CD14-positive monocyte (primary cell): ENCODE measurements around the gene HES2. TPM values are rescaled to one million over a fixed set of nuclear protein-coding genes. Genes with fewer than 3 reads are reported as not detected.
"Not testable (repeated sequence)": the region's sequence is repeated elsewhere in the genome, so short reads cannot be mapped to it uniquely, and the experiment has no call there.

Source experiments
- DNase-seq, 3 donors: peaks; one replicate each; pipeline ENCODE4 v3.0.0-alpha.2; 2011 to 2022
- H2AFZ ChIP-seq: 2 replicates; pipeline ENCODE4 v1.6.0; 2012; ENCODE audit warnings: mild to moderate bottlenecking, low read depth, low read length, inconsistent platforms; ENCODE audit not compliant: insufficient read depth, poor library complexity, severe bottlenecking
- H3K27ac ChIP-seq, 2 donors: 1 replicate in 1 of 2; 2 replicates in 1 of 2; pipeline ENCODE4 v1.5.1; 2012 to 2013; ENCODE audit warnings: low read length in 2 of 2, control low read depth in 1 of 2, inconsistent platforms in 1 of 2, low read depth in 1 of 2, mild to moderate bottlenecking in 1 of 2
- H3K27me3 ChIP-seq, 2 donors: one replicate each; pipeline versions ENCODE4 v1.6.0 to v1.6.1; 2011 to 2013; ENCODE audit warnings: low read length in 2 of 2; ENCODE audit not compliant: control insufficient read depth in 2 of 2, insufficient read depth in 2 of 2
- H3K36me3 ChIP-seq, 2 donors: replicated peaks in 1 of 2; 1 replicate in 1 of 2; 2 replicates in 1 of 2; pipeline versions ENCODE4 v1.5.1 to v1.6.1; 2012 to 2013; ENCODE audit warnings: low read length in 2 of 2, control low read depth in 1 of 2, inconsistent platforms in 1 of 2, mild to moderate bottlenecking in 1 of 2; ENCODE audit not compliant: insufficient read depth in 2 of 2, control insufficient read depth in 1 of 2
- H3K4me1 ChIP-seq, 2 donors: 1 replicate in 1 of 2; 2 replicates in 1 of 2; pipeline versions ENCODE4 v1.5.1 to v1.6.1; 2012 to 2013; ENCODE audit warnings: low read length in 2 of 2, control low read depth in 1 of 2, inconsistent platforms in 1 of 2, mild to moderate bottlenecking in 1 of 2, moderate library complexity in 1 of 2; ENCODE audit not compliant: insufficient read depth in 2 of 2, control insufficient read depth in 1 of 2
- H3K4me2 ChIP-seq: replicated peaks from 2 replicates; pipeline ENCODE3; 2012; ENCODE audit warnings: low read length, moderate library complexity, mild to moderate bottlenecking; ENCODE audit not compliant: poor library complexity, severe bottlenecking; ENCODE audit errors: extremely low read depth
- H3K4me3 ChIP-seq, 3 experiments: fragments of 200-600 bp in 1 of 3; sonication (generic) in 1 of 3; replicated peaks in 1 of 3; 1 replicate in 2 of 3; 2 replicates in 1 of 3; pipeline ENCODE4 v1.5.1; 2011 to 2013; ENCODE audit warnings: low read length in 3 of 3, mild to moderate bottlenecking in 3 of 3, control low read depth in 2 of 3, low read depth in 2 of 3, inconsistent platforms in 1 of 3, moderate library complexity in 1 of 3
- H3K79me2 ChIP-seq: 2 replicates; pipeline ENCODE4 v1.6.0; 2012; ENCODE audit warnings: mild to moderate bottlenecking, control low read depth, inconsistent platforms, low read length, moderate library complexity; ENCODE audit not compliant: insufficient read depth
- H3K9ac ChIP-seq: 2 replicates; pipeline ENCODE4 v1.6.0; 2017; ENCODE audit warnings: low read length, mild to moderate bottlenecking; ENCODE audit not compliant: insufficient read depth, poor library complexity, severe bottlenecking
- H3K9me3 ChIP-seq, 2 donors: replicated peaks in 1 of 2; 1 replicate in 1 of 2; 2 replicates in 1 of 2; pipeline versions ENCODE4 v1.5.1 to v1.6.1; 2012 to 2013; ENCODE audit warnings: low read length in 2 of 2, control low read depth in 1 of 2; ENCODE audit not compliant: control insufficient read depth in 1 of 2, insufficient read depth in 1 of 2
- H4K20me1 ChIP-seq: 2 replicates; pipeline ENCODE4 v1.6.0; 2012; ENCODE audit warnings: mild to moderate bottlenecking, low read length, control low read depth, moderate library complexity; ENCODE audit not compliant: insufficient read depth
- H3K27ac Mint-ChIP-seq, 7 donors: one replicate each; pipeline ENCODE4 v1.8.0; 2020; ENCODE audit warnings: mild to moderate bottlenecking in 7 of 7, mixed read lengths in 7 of 7, moderate library complexity in 6 of 7, inconsistent platforms in 2 of 7
- H3K27me3 Mint-ChIP-seq, 3 donors: one replicate each; pipeline ENCODE4 v1.8.0; 2021 to 2022; ENCODE audit warnings: low read depth in 3 of 3, mild to moderate bottlenecking in 3 of 3, mixed read lengths in 3 of 3, moderate library complexity in 3 of 3, inconsistent platforms in 1 of 3
- H3K36me3 Mint-ChIP-seq, 2 donors: one replicate each; pipeline ENCODE4 v1.8.0; 2020; ENCODE audit warnings: mixed read lengths in 2 of 2, inconsistent platforms in 1 of 2, mild to moderate bottlenecking in 1 of 2
- H3K4me1 Mint-ChIP-seq: one replicate; pipeline ENCODE4 v1.8.0; 2020; ENCODE audit warnings: mild to moderate bottlenecking, mixed read lengths
- H3K4me3 Mint-ChIP-seq, 2 donors: one replicate each; pipeline ENCODE4 v1.8.0; 2020; ENCODE audit warnings: mild to moderate bottlenecking in 2 of 2, mixed read lengths in 2 of 2, moderate library complexity in 1 of 2
- H3K9me3 Mint-ChIP-seq, 7 donors: one replicate each; pipeline ENCODE4 v1.8.0; 2020 to 2022; ENCODE audit warnings: mixed read lengths in 7 of 7, mild to moderate bottlenecking in 6 of 7, moderate library complexity in 6 of 7, inconsistent platforms in 2 of 7
- WGBS: methylation state at CpG from one replicate; pipeline ENCODE4 v1.1.5; 2013; ENCODE audit warnings: missing lambda C conversion rate; ENCODE audit not compliant: insufficient coverage; 5-methylcytosine and 5-hydroxymethylcytosine counted together
- intact Hi-C, 2 donors: fragments of 100-400 bp; cut with micrococcal nuclease; formaldehyde crosslinking; loops; one replicate each; pipeline versions ENCODE4 v1.15.0 to v1.15.1; 2023
- polyA plus RNA-seq, 3 donors: library from polyadenylated mRNA; depleted of rRNA in 1 of 3; unstranded in 2 of 3; stranded (reverse) in 1 of 3; fragments of 300-500 nt in 2 of 3; fragments of >200 nt in 1 of 3; fragmentation: Illumina TruSeq in 2 of 3; gene quantifications; 1 replicate in 2 of 3; 2 replicates in 1 of 3; pipeline ENCODE4 v1.2.3, GENCODE V29; 2012 to 2021
- TF ChIP-seq, protein P1 (sequence below): fragments of 200-600 bp; IDR thresholded peaks from one replicate; pipeline ENCODE4 v1.8.0; 2022; ENCODE audit warnings: antibody characterized with exemption, mild to moderate bottlenecking

Gene HES2
- polyA plus RNA-seq, 3 donors: not detected

DNA sequence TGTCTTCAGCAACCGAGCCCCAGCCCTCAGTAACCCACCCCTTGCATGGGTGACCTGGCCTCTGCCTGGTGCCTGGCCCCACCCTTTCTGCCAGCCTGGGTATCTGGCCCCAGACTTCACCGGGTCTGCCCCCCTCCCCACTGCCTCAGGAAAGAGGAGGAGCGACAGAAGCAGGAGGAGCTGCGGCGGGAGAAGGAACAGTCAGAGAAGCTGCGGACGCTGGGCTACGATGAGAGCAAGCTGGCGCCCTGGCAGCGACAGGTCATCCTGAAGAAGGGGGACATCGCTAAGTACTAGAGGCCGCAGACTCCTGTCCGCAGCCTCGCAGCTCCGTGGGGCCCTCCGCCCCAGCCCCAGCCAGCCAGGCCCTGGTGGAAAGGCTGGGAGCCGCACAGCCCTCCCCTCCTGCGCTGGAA, 40.1 kb upstream of the HES2 start:
- no peak overlapping the region for H3K27ac Mint-ChIP-seq
- peak overlapping the region in 1 of 2 donors; percentile 59 for H3K4me3 Mint-ChIP-seq
- WGBS: 3% methylated on average over 15 of the region's 18 CpGs
- intact Hi-C loops: no loop called here
- Histone ChIP-seq H3K4me2 (no peak overlapping the region), H3K27ac (no peak overlapping the region), H4K20me1 (no peaks in the 10 kb centered on the region), H3K79me2 (no peaks in the 10 kb centered on the region), H3K4me1 (no peaks in the 10 kb centered on the region), H3K4me3 (no peak overlapping the region), H2AFZ (no peak overlapping the region), H3K9me3 (no peaks in the 10 kb centered on the region), H3K27me3 (peaks cover 2 to 50% of the 10 kb centered on the region in 2 donors), H3K36me3 (no peaks in the 10 kb centered on the region), H3K9ac (no peak overlapping the region)
- H3K4me1 Mint-ChIP-seq: no peaks in the 10 kb centered on the region
- TF ChIP-seq, protein P1, sequence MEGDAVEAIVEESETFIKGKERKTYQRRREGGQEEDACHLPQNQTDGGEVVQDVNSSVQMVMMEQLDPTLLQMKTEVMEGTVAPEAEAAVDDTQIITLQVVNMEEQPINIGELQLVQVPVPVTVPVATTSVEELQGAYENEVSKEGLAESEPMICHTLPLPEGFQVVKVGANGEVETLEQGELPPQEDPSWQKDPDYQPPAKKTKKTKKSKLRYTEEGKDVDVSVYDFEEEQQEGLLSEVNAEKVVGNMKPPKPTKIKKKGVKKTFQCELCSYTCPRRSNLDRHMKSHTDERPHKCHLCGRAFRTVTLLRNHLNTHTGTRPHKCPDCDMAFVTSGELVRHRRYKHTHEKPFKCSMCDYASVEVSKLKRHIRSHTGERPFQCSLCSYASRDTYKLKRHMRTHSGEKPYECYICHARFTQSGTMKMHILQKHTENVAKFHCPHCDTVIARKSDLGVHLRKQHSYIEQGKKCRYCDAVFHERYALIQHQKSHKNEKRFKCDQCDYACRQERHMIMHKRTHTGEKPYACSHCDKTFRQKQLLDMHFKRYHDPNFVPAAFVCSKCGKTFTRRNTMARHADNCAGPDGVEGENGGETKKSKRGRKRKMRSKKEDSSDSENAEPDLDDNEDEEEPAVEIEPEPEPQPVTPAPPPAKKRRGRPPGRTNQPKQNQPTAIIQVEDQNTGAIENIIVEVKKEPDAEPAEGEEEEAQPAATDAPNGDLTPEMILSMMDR: no peak
- no peak for DNase-seq
- H3K36me3 Mint-ChIP-seq: no peaks in the 10 kb centered on the region
- H3K27me3 Mint-ChIP-seq: peaks cover 49 to 69% (median 58%) of the 10 kb centered on the region in 3 donors
- H3K9me3 Mint-ChIP-seq: peaks cover 0 to 2% (median 0%) of the 10 kb centered on the region in 7 donors

- Histone ChIP-seq H3K4me1 (no peaks in the 10 kb centered on the region), H4K20me1 (no peaks in the 10 kb centered on the region), H3K4me3 (no peak overlapping the region), H3K9me3 (no peaks in the 10 kb centered on the region), H3K4me2 (no peak overlapping the region), H3K79me2 (no peaks in the 10 kb centered on the region), H3K27me3 (peaks cover 2 to 53% of the 10 kb centered on the region in 2 donors), H2AFZ (no peak overlapping the region), H3K27ac (no peak overlapping the region), H3K36me3 (no peaks in the 10 kb centered on the region), H3K9ac (no peak overlapping the region)
- peak overlapping the region in 1 of 2 donors; percentile 68 for H3K4me3 Mint-ChIP-seq
- peaks cover 64 to 87% (median 75%) of the 10 kb centered on the region in 3 donors for H3K27me3 Mint-ChIP-seq
- intact Hi-C loops: no loop called here
- H3K9me3 Mint-ChIP-seq: peaks cover 0 to 2% (median 0%) of the 10 kb centered on the region in 7 donors
- H3K4me1 Mint-ChIP-seq: no peaks in the 10 kb centered on the region
- H3K36me3 Mint-ChIP-seq: no peaks in the 10 kb centered on the region
- H3K27ac Mint-ChIP-seq: no peak overlapping the region
- whole genome bisulfite sequencing: 89% methylated on average over 9 of the region's 11 CpGs
- TF ChIP-seq, protein P1: no peak
- no peak for DNase-seq
Observed at GRCh38 chr1:6456800-6457466, 37.2 kb upstream of the HES2 start.

DNA sequence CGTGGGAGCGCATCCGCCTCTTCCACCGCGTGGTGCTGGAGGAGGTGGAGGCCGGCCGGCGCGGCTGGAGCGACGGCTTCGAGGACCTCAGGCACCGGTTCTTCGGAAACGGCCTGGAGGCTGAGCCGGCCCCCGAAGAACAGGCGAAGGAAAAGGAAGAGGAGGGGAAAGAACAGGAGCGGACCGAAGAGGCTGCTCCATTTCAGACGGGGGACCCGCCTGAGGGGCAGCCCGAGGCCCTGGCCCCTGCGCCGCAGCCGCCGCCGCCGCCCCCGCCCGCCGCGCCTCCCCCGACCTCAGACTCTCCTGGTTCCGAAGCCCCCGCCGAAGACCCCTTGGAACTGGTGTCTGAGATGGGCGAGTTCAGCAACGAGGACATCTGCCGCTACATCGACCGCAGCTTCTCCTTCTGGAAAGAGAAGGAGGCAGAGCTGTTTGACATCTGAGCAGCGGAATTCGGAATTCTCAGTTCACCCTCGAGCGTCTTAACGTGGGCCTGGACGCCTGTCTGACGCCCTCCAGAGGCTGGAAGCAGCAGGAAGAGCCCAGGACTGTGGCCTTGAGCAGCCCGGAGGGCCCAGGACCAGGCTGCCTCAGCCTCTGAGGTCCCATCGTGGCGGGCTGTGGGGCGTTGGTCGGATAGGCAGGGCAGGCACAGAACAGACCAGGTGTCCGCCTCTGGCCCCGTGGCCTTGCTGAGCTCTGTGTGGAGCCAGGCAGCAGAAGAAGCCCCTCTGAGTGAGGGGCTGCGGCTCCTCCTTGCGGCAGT, 36.2 kb upstream of the HES2 start:
- H3K4me2 ChIP-seq, H3K27ac Mint-ChIP-seq, H3K9ac ChIP-seq, H3K9me3 ChIP-seq, H3K36me3 ChIP-seq, intact Hi-C loops, H3K36me3 Mint-ChIP-seq, H3K27ac ChIP-seq, H3K79me2 ChIP-seq, H3K4me1 ChIP-seq, H4K20me1 ChIP-seq, H3K4me1 Mint-ChIP-seq, DNase-seq, H3K4me3 ChIP-seq, H3K9me3 Mint-ChIP-seq, H2AFZ ChIP-seq: not testable (repeated sequence)
- Mint-ChIP-seq H3K4me3 (peak overlapping the region in 1 of 2 donors; percentile 74), H3K27me3 (peaks cover 67 to 88% (median 78%) of the 10 kb centered on the region in 3 donors)
- peaks cover 2 to 61% of the 10 kb centered on the region in 2 donors for H3K27me3 ChIP-seq
- WGBS: 33% methylated on average over 53 of the region's 58 CpGs
